ENCODE measurements around the gene KIF2C.
"Not testable (repeated sequence)": the region's sequence is repeated elsewhere in the genome, so short reads cannot be mapped to it uniquely, and the experiment has no call there.

Gene KIF2C

DNA sequence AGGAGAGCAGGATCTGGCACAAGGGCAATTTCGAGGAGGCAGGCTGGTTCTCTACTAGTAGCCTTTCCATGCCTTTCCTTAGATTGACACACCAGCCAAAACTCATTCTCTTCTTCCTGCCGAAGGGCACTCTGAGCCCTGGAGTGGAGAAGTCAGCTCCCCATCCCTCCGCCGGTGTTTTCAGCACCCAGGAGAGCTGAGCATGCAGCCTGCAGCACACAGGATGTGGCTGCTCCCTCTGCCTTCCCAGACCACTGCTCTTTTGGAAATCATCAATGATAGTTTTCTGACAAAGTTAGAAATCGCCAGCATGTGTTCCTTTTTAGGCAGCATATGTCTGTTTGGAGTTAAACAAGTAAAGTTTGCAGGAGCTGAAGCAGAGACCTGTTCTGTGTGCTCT, 20.3 kb upstream of the KIF2C start:
- DNase-seq (ENCODE audit: low spot score), result no peak

DNA sequence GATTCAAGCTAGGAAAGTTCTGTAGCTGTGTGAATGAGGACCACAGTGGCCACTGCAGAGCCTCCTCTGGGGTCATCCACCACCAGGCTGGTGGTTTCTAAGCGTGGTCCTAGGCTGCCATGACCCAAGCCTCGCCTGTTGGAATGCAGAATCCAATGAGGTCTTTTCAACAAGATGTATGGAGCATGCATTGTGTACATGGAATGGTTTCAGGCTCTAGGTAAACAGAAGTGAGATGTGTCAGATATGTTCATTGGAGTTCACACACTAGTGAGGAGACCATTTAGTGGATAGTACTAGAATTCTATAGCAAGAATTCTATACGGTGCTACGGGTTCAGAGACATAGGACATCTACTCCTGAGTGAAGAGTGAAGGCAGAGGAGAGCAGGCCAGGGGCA, 19.4 kb upstream of the KIF2C start:
- DNase-seq (ENCODE audit: low spot score), result no peak

DNA sequence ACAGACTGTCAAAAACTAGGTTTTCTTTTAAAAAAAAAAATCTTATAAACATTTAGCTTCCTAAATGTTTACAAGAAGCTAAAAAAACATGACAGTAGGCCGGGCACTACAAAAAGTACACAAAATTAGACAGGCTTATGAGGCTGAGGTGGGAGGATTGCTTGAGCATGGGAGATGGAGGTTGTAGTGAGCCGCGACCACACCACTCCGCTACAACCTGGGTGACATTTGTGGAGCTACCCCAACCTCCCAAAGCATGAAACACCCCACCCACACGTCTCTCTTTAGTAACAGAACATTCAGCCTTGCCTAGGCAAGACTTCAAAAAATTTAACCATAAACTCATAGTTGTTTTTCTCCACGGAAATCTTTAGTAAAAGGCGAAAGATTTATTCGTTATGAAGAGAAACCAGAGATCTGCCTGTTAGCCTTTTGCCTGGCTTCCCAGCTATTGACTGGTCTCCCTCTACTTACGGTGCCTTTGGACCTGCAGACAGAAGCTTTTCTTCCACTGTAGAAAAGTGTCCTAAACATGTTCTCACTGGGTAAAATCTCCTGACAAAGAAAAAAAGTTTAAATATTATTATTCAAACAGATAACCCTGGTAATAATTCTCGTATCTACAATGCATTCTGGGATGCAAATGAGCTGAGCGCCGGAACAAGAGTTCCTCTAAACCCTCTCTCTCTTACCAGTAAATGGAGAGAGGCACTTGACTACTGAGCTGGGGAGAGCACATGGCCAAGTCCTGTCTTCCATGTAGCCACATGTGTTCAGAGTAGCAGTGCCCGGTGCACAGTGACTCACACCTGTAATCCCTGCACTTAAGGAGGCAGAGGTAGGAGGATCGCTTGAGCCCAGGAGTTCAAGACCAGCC, 17.9 kb upstream of the KIF2C start:
- peak; percentile 70 for DNase-seq (ENCODE audit: low spot score)

DNA sequence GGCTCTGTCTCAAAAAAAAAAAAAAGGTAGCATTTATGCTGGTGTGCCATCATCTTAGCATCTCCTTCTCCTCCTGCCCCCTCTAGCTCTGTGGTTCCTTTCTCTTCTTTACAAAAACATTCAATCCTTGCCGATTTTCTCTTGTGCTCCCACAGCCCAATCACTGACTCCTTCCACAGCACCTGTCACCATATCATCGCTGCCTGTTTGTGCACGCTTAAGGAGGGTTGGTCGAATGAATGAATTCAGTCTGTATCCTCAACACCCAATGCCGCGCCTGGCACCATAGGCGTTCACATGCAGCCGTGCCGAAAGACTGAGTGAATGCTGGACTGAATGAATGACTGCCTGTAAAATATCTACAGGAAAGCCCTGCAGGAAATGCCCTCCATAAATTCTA, 16.6 kb upstream of the KIF2C start:
- DNase-seq (ENCODE audit: low spot score), result no peak

DNA sequence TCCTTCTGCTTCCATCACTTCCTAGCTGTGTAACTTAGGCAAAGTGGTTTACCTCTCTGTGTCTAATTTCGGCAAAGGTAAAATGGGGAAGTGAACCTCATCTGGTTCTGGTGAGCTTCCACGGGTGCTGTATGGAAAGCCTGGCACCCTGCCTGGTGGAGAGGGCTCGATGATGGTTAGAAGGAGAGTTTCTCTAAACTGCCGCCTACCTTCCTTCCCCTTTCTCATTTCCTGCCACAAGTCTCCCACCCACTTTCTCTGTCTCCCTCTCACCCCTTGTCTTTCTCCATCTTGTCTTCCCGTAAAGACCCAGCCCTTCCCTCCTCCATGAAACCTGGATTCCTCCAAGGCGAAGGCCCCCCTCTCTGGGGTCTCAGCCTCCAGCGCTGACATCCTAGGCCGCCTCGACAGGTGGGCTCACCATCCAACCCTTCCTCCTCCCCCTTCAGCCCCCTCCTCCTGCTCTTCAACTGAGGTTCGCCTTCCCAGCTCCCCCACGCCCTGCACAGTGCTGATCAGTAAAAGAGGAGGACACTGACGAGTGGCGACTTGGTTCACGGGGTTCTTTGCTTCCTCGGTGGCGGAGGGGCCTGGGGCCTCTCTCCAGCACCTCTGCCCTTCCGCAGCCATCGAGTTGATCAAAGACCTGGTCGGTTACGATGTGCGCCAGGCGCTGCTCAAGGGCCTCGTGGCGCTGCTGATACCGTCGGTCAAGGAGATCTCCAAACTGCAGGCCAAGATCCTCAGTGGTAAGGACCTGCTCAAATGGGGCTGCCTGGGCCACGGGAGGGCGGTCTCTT, 15.9 kb upstream of the KIF2C start:
- no peak for DNase-seq (ENCODE audit: low spot score)

DNA sequence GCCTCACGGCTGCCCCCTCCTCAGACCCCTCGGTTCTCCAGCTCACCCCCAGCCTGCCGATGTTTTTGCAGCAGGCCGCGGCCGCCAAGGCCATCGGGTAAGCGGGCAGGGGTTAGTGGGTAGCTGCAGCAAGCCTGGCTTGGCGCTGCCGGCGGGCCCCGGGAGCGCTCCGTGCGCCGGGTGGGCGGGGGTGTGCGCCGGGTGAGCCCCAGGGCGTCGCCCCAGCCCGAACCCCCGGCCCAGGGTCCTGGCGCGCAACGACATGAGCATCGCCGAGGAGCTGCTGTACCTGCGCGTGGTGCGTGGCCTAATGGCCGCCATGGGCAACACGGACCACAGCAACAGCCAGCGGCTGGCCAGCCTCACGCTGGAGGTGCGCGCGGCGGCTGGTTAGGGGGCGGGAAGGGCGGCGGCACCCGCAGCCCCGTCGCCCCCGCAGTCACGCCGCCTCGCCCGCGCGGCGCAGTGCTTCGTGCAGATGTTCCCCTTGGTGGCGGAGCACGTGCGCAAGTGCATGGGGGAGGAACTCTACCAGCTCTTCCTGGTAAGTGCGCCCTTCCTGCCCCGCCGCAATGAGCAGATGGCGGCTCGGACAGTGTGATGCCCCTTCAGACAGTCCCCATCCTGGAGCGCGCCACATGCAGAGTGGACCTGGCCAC, 15.2 kb upstream of the KIF2C start:
- DNase-seq (ENCODE audit: low spot score), result no peak

DNA sequence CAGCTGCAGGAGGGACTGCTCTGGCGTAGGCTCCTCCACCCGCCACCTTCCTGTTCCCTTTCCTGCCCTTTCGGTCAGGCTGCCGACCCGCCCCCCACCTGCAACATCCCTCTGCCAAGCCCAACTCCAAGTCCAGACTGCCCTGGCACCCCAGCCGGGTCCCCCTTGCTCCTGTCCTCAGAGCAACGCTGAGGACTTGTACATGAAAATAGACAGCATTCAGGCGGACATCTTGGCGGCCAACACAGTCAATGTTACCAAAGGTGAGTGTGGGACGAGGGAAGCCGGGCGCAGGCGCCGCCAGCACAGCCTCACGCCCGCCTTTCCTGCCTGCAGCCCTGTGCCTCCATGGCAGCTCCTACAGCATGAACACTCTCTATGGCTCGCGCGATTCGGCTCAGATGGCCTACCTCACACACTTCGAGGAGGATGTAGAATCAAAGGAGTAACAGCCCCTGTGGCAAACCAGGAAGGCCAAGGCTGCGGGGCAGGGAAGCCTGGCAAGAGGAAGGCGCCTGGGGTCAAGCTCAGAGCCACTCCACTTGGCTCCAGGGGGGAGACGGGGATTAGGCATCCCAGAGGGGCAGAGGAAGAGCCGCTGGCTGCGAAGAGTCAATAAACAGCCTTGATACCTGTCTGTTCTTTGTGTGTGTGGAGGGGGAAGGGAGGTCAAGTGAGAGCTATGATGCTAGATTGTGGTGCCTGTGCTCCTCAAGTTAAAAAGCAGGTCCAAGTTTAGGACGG, 14.5 kb upstream of the KIF2C start:
- no peak for DNase-seq (ENCODE audit: low spot score)

DNA sequence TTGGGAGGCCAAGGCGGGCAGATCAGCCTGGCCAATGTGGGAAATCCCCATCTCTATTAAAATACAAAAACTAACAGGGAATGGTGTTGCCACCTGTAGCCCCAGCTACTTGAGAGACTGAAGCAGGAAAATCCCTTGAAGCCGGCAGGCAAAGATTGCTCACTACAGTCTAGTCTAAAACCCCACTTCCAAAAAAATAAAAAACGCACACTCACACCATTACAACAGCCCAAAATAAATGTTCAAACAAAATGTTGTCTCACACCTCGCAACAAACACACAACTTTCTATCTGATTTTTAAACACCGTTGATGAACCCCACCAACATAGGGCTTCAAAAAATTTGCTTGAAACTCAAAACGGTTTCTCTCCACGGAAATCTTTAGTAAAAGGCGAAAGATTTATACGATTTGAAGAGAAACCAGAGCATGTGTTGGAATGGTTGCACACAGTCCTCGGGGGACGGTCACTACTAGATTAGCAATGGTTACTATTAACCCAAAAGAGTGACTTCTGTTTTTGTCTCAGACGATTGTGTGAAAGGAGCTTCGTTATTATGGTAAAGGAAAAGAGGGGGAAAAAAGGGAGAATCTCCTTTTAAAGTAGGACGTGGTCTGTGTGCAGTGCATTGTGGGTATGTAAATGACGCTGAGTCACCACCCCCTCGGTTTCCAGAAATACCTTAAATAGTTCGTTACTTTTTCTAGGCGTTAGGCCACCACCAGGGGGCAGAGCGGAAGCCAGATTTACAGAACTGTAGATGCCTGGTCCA, 8.7 kb upstream of the KIF2C start, which contains the start of gene RNU5D-1:
Gene RNU5D-1 (minus strand): TSS at position 430 of the 772 bp plus-strand sequence.
- DNase-seq (ENCODE audit: low spot score), result peak; percentile 90

DNA sequence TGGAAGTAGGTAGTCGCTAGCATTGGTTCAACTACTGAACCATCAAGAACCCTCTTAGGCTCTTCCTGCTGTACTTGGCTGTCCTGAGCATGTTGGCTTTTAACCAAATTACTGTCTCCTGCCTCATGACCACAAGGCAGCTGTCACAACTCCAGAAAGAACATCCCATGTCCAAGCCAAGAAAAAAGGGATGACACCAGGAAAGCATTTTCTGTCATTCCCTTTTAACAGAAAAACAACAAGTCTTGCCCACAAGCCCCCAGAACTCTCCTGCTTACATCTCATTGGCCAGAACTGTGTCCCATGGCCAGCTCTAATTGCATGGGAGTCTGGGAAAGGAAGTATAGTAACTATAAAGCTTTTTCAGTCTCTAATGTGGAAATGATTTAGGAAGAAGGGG, 6.3 kb upstream of the KIF2C start:
- peak; percentile 57 for DNase-seq (ENCODE audit: low spot score)

DNA sequence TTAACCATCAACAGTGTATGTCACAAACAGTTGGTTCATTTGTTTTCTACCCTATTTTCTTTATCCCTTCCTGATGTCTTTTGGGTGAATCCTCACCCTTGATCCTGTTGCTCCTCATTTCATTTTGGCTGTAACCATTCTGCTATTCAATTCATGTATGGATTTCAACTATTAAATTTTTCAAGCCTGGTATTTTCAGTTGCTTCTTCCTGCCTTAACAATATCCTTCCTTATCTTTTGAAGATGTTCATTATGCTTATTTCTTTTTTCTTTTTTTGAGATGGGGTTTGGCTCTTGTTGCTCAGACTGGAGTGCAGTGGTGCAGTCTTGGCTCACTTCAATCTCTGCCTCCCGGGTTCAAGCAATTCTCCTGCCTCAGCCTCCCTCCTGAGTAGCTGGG, 5.9 kb upstream of the KIF2C start:
- no peak for DNase-seq (ENCODE audit: low spot score)

DNA sequence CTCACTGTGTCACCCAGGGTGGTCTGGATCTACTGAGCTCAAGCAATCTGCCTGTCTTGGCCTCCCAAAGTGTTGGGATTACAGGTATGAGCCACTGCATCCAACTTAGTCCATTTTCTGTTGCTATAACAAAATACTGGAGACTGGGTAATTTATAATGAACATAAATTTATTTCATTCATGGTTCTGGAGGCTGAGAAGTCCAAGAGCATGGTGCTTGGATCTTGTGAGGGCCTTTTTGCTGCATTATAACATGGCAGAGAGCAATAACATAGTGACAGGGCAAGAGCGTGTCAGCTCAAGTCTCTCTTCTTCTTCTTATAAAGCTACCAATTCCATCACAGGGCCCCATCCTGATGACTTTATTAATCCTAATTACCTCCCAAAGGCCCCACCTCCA, 3.6 kb upstream of the KIF2C start:
- DNase-seq (ENCODE audit: low spot score), result no peak

DNA sequence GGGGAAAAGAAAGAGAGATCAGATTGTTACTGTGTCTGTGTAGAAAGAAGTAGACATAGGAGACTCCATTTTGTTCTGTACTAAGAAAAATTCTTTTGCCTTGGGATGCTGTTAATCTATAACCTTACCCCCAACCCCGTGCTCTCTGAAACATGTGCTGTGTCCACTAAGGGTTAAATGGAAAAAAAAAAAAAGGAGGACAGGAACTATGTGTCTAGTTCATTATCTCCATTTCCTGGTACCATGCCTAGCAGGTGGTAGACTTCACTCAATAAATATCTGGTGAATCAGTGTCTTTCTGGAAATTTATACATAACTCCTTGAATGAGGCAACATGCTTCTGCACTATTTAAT, 707 bp upstream of the KIF2C start:
- not testable (repeated sequence) for DNase-seq (ENCODE audit: low spot score)

DNA sequence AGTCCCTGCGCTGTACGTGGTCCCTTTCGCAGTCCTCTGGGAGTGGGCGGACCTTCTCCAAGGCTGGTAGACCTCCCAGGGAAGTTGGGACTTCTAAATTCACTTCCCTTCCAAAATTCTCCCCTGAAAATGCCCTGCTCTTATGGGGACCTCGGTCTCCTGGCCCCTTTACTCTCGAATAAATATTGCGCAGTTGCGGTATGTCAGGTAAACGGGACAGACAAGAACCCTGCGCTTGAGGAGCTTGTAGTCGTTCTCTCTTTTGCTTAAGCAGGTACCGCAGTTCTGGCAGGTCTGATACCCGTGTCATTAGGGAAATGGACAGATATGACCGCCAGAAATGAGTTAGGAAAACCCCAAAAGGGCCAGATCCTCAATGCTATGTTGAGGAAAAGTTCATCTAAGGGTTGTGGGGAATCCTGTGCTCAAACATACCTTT, 561 bp downstream of the KIF2C start:
- no peak for DNase-seq (ENCODE audit: low spot score)

DNA sequence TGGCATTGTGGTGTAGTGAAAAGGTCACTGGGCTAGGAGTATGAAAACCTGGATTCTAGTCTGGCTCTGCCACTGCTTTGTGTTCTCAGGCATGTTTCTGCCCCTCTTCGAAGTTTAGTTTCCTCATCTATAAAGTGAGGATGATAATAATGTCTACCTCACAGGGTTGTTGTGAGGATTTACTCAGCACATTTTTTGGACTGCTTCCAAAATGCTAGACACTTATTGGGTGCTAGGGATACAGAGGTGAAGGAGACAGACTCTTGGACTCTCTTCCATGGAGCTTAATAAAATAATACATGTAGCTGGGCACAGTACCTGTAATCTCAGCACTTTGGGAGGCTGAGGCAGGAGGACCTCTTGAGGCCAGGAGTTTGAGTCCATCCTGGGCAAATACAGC, 3.6 kb downstream of the KIF2C start:
- no peak for DNase-seq (ENCODE audit: low spot score)

DNA sequence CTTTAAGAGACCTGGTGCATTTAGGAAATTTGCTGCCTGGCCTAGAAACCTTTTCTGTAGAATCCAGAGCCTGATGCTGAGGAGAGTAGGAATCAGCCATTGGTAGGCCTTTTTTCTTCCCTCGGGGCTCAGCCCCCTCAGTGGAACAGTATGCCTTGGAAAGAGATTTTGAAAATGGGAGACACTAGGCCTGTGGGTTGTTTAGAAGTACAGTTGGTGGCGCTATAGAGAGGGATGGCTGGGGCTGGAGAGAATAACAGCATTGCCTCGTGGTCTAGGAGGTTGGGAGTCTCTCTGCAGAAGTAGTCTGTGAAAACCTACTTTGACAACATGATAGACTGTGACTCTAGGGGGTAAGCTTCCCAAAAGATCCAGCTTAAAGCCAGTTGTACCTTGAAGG, 8.2 kb downstream of the KIF2C start:
- DNase-seq (ENCODE audit: low spot score), result no peak

DNA sequence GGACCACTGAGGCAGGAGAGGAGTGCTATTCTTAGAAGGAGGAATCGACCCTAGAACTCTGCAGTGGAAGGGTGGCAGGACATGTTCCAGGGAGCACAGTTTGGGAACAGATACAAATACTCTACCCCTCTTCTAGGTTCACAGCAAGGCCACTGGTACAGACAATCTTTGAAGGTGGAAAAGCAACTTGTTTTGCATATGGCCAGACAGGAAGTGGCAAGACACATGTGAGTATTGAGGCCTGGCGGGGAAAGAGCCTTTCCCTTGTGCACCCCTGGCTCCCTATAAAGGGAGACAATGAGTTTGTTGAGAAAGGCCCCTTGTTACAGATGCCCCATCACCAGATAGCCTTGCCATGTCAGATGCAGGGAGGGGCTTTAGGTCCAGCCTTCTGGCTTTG, 17.8 kb downstream of the KIF2C start:
- DNase-seq (ENCODE audit: low spot score), result no peak

DNA sequence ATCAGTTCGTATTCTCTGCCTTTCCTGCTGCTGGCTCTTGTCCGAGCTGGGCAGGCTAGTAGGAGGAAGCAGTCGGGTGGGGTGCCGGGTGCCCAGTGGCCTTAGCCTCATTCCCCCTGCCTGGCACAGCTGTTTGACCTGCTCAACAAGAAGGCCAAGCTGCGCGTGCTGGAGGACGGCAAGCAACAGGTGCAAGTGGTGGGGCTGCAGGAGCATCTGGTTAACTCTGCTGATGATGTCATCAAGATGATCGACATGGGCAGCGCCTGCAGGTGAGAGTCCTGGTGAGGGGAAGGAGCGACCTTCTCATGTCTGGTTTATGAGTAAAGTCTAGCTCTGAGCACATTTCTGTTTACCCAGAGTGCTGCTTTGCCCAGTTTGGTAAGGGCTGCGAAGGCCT, 19.4 kb downstream of the KIF2C start:
- no peak for DNase-seq (ENCODE audit: low spot score)

DNA sequence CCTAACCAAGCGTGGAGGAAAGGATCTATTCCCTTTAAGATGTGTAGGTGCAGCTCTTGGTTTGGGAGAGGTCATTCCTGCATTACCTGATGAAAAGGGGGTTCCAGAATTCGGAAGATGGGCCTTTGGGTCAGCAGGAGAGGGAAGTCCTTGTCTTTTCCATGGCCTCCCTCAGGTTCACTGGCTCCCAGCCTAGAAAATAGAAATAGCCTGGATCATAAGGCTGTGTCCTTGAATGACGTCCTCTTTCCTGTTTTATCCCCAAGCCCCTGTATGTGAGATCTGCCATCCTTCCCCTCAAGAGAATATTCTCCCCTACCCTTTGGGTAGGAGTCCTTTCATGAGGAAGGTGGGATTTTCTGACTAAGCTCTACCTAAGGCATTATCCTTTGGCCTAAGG, 21.2 kb downstream of the KIF2C start:
- DNase-seq (ENCODE audit: low spot score), result no peak

DNA sequence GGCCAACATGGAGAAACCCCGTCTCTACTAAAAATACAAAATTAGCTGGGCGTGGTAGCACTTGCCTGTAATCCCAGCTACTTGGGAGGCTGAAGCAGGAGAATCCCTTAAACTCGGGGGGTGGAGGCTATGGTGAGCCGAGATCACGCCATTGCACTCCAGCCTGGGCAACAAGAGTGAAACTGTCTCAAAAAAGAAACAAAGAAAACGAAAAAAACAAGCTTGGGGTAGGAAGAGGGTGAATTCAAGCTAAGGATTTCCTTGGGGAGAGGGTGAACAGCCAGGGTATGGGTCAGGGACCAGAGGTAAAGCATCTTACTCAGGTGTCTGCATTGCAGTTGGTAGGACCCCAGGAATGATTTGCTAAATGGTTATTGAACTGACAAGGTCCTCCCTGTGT, 26.8 kb downstream of the KIF2C start:
- not testable (repeated sequence) for DNase-seq (ENCODE audit: low spot score)

DNA sequence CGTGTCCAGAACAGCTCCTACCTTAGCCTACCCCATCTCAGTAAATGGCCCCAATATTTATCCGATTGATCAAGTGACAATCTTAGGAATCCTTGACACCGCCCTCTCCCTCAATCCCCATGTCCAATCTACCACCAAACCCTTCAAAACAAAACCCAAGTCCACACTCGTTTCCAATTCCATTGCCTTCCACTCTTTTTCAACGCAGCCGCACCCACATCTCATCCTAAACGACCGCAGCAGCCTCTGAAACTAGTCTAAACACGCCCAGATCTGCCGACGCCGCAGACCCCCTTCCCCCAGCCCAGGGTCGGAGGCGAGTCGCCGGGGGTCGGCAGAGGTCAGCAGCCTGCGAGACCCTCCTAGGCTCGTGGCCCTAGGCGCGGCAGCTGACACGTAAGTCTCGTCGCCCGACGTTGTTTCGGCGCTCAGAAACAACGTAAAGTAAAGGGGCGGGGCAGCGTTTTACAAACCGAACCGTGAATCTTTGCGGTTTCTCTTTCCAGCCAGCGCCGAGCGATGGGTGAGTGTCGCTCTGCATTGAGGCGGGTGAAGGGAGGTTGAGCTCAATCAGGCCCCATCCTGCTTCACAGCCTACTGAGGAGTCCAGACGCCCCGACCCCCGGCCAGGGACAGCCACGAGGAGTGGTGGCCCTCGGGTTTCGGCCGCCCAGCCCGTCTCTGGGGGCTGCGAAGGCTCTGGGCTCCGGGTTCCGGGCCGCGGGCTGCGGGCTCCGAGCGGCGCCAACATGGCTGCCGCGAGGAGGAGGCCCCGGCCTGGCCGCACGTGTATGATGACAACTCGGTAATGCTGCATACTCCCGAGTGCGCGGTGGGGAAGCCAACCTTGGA, 35.7 kb downstream of the KIF2C start, which contains the start of gene RPS8:
Gene RPS8 (plus strand): TSS at position 463 of the 852 bp plus-strand sequence. CDS start 57 bp downstream, at position 520.
- peak; percentile 90 for DNase-seq (ENCODE audit: low spot score)
